ENCODE measurements around the gene PLAGL2.

PLAGL2 gene

DNA sequence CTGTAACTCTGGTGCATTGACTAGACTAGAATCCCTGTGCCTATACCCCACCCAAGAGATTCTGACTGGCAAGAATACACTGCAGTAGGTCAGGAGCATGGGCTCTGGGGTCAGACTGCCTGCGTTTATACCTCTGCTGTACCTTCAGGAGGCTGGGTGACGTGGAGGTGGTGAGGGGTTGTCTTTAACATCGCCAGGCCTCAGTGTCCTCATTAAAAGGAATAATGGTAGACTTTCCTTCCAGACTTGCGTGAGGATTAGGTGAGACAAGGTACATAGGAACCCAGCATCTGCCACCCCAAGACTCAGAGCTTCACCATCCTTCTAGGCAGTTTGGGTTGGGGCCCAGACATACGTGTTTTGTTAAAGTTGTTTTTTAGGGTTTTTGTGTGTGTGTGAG is 53.8 kb downstream of the PLAGL2 start:
- in situ Hi-C loops (cut with MboI; ENCODE audit: low sequenced_read_pairs), result no loop called here

DNA sequence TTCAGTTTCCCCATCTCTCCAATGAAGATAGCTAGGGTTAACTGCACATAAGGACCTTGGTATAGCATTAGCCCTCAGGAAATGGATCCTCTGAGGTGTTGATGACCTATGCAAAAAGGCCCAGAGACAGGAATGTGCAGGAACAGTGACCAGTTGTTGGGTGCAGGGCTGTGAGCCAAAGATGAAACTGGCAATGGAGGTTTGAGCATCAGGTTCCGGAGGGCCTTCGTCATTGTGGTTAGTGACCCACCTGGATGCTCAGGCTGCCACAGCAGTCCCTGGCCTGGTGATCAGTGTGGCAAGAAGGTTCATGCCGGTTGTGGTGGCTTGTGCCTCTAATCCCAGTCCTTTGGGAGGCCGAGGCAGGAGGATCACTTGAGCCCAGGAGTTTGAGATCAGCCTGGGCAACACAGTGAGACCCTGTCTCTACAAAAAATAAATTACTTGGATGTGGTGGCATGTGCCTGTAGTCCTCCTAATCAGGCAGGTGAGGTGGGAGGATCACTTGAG is 54.3 kb downstream of the PLAGL2 start:
- in situ Hi-C loops (cut with MboI; ENCODE audit: low sequenced_read_pairs), result no loop called here

DNA sequence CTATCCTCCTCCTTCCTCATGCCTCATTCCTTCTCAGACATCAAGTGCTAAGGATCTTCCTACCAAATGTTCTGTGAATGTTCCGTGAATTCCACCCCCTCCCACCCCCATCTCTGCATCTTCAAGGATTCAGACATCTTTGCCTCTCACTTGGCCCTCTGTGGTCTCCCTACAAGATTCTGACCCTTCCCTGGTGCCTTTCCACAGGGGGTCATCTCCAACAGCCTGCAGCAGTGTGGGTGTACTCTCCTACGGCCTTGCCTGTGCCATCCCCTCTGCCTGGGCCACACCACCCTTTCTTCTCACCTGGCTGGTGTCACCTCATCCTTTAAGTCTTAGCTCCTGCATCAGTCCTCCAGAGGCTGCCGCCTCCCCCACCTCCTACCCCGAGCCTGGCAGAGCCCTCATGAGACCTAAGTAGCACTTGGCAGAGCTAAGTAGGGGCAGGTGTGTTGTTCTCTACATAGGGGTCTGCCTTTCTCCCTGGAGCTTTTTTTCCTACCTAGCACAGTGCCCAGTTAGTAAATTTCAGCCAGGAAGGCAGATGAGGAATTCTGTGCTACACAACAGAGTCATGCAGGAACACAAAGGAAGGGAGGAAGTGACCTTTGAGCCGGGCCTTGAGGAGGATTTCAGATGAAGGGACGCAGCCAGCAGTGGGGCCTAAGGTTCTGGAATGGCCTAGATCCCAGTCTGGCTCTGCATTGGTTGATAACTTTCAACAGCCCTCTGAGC is 55.0 kb downstream of the PLAGL2 start:
- in situ Hi-C loops (cut with MboI; ENCODE audit: low sequenced_read_pairs), result no loop called here

DNA sequence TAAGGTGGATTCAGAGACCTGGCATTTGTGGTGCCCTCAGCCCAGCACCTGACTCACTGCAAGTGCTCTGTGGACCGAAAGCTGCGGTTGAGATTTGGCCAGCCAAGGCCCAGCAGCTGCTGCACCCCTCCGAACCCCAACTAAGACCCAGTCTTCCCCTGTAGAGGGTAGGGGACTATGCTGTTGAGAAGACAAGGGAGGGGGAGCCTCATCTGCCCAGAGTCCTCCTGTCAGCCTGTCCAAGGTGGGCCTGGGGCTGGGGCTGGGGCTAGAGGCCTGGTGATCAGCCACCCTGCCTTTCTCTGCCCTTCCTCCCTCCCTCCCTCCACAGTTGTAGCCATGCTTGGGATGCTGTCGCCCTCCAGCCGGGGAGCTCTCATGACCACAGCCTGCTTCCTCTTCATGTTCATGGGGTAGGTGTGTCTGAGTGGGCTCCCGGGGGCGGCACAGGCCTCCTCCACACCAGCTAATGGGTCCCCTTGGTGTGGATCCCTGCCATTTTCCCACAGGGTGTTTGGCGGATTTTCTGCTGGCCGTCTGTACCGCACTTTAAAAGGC is 57.2 kb downstream of the PLAGL2 start:
- in situ Hi-C loops (cut with MboI; ENCODE audit: low sequenced_read_pairs), result no loop called here

DNA sequence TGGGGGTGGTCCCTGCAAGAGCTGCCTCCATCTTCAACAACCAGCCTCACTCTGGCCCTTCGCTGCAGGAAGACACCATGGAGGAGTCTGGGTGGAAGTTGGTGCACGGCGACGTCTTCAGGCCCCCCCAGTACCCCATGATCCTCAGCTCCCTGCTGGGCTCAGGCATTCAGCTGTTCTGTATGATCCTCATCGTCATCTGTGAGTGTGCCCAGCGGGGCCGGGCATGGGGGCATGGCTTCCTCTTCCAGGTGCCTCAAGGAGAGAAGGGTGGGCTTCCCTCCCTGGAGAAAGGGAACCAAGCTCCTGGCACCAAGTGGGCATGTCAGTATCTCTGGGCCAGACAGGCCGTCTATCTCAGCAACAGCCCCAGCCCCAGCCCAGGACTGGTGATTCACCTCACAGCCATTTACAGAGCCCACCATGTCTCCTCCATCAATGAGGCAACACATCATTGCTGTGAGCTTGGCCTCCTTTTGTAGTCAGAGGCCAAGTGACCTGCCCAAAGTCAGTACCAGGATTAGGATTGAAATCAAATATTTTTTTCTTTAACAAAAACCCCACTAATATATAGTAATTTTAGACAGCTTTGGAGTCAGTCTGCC is 57.9 kb downstream of the PLAGL2 start:
- in situ Hi-C loops (cut with MboI; ENCODE audit: low sequenced_read_pairs), result no loop called here

DNA sequence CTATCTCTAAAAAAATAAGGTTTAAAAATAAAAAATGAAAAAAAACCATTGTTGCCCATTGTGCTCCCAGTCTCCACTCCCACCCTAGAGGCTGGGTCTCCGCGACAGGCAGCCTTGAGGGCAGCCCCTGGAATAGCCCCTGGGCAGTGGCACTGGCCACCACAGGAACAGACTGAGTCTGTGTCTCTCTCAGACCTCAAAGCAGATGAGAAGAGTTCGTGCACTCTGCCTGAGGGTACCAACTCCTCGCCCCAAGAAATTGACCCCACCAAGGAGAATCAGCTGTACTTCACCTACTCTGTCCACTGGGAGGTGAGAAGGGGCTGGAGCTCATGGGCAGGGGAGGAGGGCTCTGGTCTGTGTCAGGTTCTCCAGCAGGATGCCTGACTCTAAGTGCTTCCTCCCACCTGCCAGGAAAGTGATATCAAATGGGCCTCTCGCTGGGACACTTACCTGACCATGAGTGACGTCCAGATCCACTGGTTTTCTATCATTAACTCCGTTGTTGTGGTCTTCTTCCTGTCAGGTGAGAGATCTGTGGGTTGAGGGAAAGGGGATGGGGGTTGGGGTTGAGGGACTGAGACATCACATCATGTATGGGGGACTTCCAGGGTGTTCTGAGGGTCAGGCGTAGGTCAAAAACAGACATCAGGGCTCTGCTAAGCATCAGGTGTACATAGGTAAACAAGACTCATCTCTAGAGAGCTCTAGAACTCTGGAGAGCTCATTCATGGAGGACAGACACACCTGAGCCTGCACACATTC is 62.5 kb downstream of the PLAGL2 start:
- in situ Hi-C loops (cut with MboI; ENCODE audit: low sequenced_read_pairs), result no loop called here

DNA sequence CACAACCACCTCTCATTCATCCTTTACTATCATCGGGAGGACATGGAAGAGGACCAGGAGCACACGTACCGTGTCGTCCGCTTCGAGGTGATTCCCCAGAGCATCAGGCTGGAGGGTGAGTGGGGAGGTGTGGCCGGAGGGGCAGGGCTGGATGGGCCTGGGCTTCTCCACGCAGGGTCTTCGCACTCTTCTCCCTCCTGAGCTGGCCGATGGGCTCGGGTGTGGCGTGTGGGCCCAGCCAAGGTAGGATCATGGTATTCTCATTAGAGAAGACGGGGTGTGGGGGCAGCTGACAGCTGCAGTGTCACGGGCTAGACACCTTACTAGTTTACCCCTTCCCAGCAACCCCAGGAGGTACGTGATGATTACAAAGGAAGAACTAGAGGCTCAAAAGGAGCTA is 64.6 kb downstream of the PLAGL2 start:
- in situ Hi-C loops (cut with MboI; ENCODE audit: low sequenced_read_pairs), result no loop called here

Measured in HL-60/S4 treated with phorbol 12-myristate 13-acetate at 8.2 ng/mL for 4 days and 3 days (cell line).